Vagina (tissue), 2 donors: Measurements from ENCODE around the gene TTLL11.

Source experiments
- CTCF ChIP-seq, 3 experiments: fragments of 450-650 bp in 2 of 3; fragments of 200-600 bp in 1 of 3; sonication (generic) in 1 of 3; IDR thresholded peaks; one replicate each; pipeline ENCODE4 v1.5.1; 2017 to 2019; ENCODE audit warnings: antibody characterized with exemption in 3 of 3, mild to moderate bottlenecking in 2 of 3, moderate library complexity in 2 of 3
- POLR2A ChIP-seq, 2 donors: fragments of 450-650 bp; IDR thresholded peaks; one replicate each; pipeline ENCODE4 v1.6.1; 2017; ENCODE audit warnings: antibody characterized with exemption in 2 of 2, mild to moderate bottlenecking in 2 of 2, moderate library complexity in 2 of 2
- POLR2AphosphoS5 ChIP-seq, 2 donors: sonication (generic); formaldehyde crosslinking; IDR thresholded peaks; one replicate each; pipeline ENCODE4 v1.9.0; 2017; ENCODE audit warnings: antibody characterized with exemption in 2 of 2, mild to moderate bottlenecking in 2 of 2, low read depth in 1 of 2; ENCODE audit not compliant: insufficient read depth in 1 of 2

GRCh38 chr9:122135529-122135859 lies 42.4 kb upstream of the TTLL11 start:
- TF ChIP-seq CTCF (IDR thresholded peaks at IDR 0.05) (no peak), POLR2A (IDR thresholded peaks at IDR 0.05) (no peak), POLR2AphosphoS5 (IDR thresholded peaks at IDR 0.05; ENCODE audit: insufficient read depth in 1 of 2, low read depth in 1 of 2) (no peak)
